Vagina (tissue), 2 donors: Measurements from ENCODE around the gene OLFM1. TPM values are rescaled to one million over a fixed set of nuclear protein-coding genes. Genes with fewer than 3 reads are reported as not detected.

Experiments used
- DNase-seq, 2 donors: peaks; one replicate each; pipeline ENCODE4 v3.0.0-alpha.2; 2017; ENCODE audit errors: extremely low spot score in 2 of 2
- H3K27ac ChIP-seq: fragments of 200-600 bp; sonication (generic); one replicate; pipeline ENCODE4 v1.5.1; 2019
- H3K27me3 ChIP-seq: fragments of 200-600 bp; sonication (generic); one replicate; pipeline ENCODE4 v1.5.1; 2019
- H3K36me3 ChIP-seq, 2 donors: fragments of 200-600 bp; sonication (generic); one replicate each; pipeline ENCODE4 v1.5.1; 2017 to 2019
- H3K4me1 ChIP-seq: fragments of 200-600 bp; sonication (generic); one replicate; pipeline ENCODE4 v1.5.1; 2019
- H3K4me3 ChIP-seq, 2 donors: fragments of 200-600 bp; sonication (generic); 1 replicate in 1 of 2; 2 replicates in 1 of 2; pipeline ENCODE4 v1.5.1; 2016 to 2019
- H3K9me3 ChIP-seq: fragments of 200-600 bp; sonication (generic); one replicate; pipeline ENCODE4 v1.5.1; 2019
- CTCF ChIP-seq, 3 experiments: fragments of 450-650 bp in 2 of 3; fragments of 200-600 bp in 1 of 3; sonication (generic) in 1 of 3; IDR thresholded peaks; one replicate each; pipeline ENCODE4 v1.5.1; 2017 to 2019; ENCODE audit warnings: antibody characterized with exemption in 3 of 3, mild to moderate bottlenecking in 2 of 3, moderate library complexity in 2 of 3
- POLR2A ChIP-seq, 2 donors: fragments of 450-650 bp; IDR thresholded peaks; one replicate each; pipeline ENCODE4 v1.6.1; 2017; ENCODE audit warnings: antibody characterized with exemption in 2 of 2, mild to moderate bottlenecking in 2 of 2, moderate library complexity in 2 of 2
- POLR2AphosphoS5 ChIP-seq, 2 donors: sonication (generic); formaldehyde crosslinking; IDR thresholded peaks; one replicate each; pipeline ENCODE4 v1.9.0; 2017; ENCODE audit warnings: antibody characterized with exemption in 2 of 2, mild to moderate bottlenecking in 2 of 2, low read depth in 1 of 2; ENCODE audit not compliant: insufficient read depth in 1 of 2
- intact Hi-C: fragments of 100-400 bp; cut with DNase I; formaldehyde crosslinking; loops from one replicate; pipeline ENCODE4 v1.15.1; 2023
- total RNA-seq: library from RNA; depleted of rRNA; stranded (reverse); fragments of >200 nt; gene quantifications from one replicate; pipeline ENCODE4 v1.2.3, GENCODE V29; 2016

The OLFM1 gene
- total RNA-seq, 1 donor from 2014 or later = 39.0 TPM

GRCh38 chr9:135085830-135086546, 1.5 kb upstream of the OLFM1 start:
- Histone ChIP-seq H3K27ac (peak overlapping the region; percentile 29), H3K27me3 (peaks cover 3% of the 10 kb centered on the region), H3K4me3 (peak overlapping the region; percentile 45 to 64), H3K36me3 (no peaks in the 10 kb centered on the region), H3K9me3 (no peaks in the 10 kb centered on the region), H3K4me1 (peaks cover 32% of the 10 kb centered on the region)
- intact Hi-C loops = loop anchor here (2.0 kb wide), 1 partner anchor 259 kb away; no protein-coding TSS in a partner anchor
- TF ChIP-seq POLR2A (IDR thresholded peaks at IDR 0.05) (no peak), POLR2AphosphoS5 (IDR thresholded peaks at IDR 0.05; ENCODE audit: insufficient read depth in 1 of 2, low read depth in 1 of 2) (peak in 1 of 2 donors; percentile 35), CTCF (IDR thresholded peaks at IDR 0.05) (peak; percentile 89 to 91 (median 89))
- DNase-seq = no peak

GRCh38 chr9:135086597-135087488, 625 bp upstream of the OLFM1 start:
- Histone ChIP-seq H3K4me1 (peaks cover 32% of the 10 kb centered on the region), H3K27ac (peak overlapping the region; percentile 29), H3K9me3 (no peaks in the 10 kb centered on the region), H3K36me3 (no peaks in the 10 kb centered on the region), H3K4me3 (peak overlapping the region; percentile 45 to 64), H3K27me3 (peaks cover 3% of the 10 kb centered on the region)
- DNase-seq = no peak
- TF ChIP-seq POLR2AphosphoS5 (IDR thresholded peaks at IDR 0.05; ENCODE audit: insufficient read depth in 1 of 2, low read depth in 1 of 2) (no peak), CTCF (IDR thresholded peaks at IDR 0.05) (peak in 1 of 3 experiments; percentile 57)
- intact Hi-C loops = no loop called here

GRCh38 chr9:135087899-135088347, 455 bp downstream of the OLFM1 start:
- Histone ChIP-seq H3K4me3 (peak overlapping the region; percentile 45 to 64), H3K9me3 (no peaks in the 10 kb centered on the region), H3K27me3 (peaks cover 3% of the 10 kb centered on the region), H3K27ac (peak overlapping the region; percentile 33), H3K4me1 (peaks cover 32% of the 10 kb centered on the region), H3K36me3 (no peaks in the 10 kb centered on the region)
- no peak for TF ChIP-seq POLR2AphosphoS5 (IDR thresholded peaks at IDR 0.05; ENCODE audit: insufficient read depth in 1 of 2, low read depth in 1 of 2)
- TF ChIP-seq POLR2A (IDR thresholded peaks at IDR 0.05) = no peak
- no peak for TF ChIP-seq CTCF (IDR thresholded peaks at IDR 0.05)
- intact Hi-C loops = no loop called here
- no peak for DNase-seq

- no peak for DNase-seq
- intact Hi-C loops = no loop called here
- Histone ChIP-seq H3K4me1 (peaks cover 27% of the 10 kb centered on the region), H3K4me3 (peak overlapping the region; percentile 45 to 64), H3K9me3 (no peaks in the 10 kb centered on the region), H3K27me3 (peaks cover 3% of the 10 kb centered on the region), H3K27ac (no peak overlapping the region), H3K36me3 (no peaks in the 10 kb centered on the region)
- TF ChIP-seq CTCF (IDR thresholded peaks at IDR 0.05) = no peak
- no peak for TF ChIP-seq POLR2AphosphoS5 (IDR thresholded peaks at IDR 0.05; ENCODE audit: insufficient read depth in 1 of 2, low read depth in 1 of 2)
- TF ChIP-seq POLR2A (IDR thresholded peaks at IDR 0.05) = no peak
Measured at GRCh38 chr9:135088348-135088978, 995 bp downstream of the OLFM1 start.
